CD4-positive, alpha-beta T cell treated with Interleukin-15 for 4 hours (primary cell): ENCODE measurements around the gene TMEM31.

Experiments used
- DNase-seq: peaks from one replicate; pipeline ENCODE4 v3.0.0-alpha.2; 2020; ENCODE audit warnings: low spot score

The TMEM31 gene, protein sequence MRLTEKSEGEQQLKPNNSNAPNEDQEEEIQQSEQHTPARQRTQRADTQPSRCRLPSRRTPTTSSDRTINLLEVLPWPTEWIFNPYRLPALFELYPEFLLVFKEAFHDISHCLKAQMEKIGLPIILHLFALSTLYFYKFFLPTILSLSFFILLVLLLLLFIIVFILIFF

GRCh38 chrX:103710609-103711008 lies at the start of gene TMEM31:
TSS of gene TMEM31 (plus strand) at chrX:103710909. CDS start at chrX:103712259, 1,350 bp downstream.
- DNase-seq, result no peak

DNA sequence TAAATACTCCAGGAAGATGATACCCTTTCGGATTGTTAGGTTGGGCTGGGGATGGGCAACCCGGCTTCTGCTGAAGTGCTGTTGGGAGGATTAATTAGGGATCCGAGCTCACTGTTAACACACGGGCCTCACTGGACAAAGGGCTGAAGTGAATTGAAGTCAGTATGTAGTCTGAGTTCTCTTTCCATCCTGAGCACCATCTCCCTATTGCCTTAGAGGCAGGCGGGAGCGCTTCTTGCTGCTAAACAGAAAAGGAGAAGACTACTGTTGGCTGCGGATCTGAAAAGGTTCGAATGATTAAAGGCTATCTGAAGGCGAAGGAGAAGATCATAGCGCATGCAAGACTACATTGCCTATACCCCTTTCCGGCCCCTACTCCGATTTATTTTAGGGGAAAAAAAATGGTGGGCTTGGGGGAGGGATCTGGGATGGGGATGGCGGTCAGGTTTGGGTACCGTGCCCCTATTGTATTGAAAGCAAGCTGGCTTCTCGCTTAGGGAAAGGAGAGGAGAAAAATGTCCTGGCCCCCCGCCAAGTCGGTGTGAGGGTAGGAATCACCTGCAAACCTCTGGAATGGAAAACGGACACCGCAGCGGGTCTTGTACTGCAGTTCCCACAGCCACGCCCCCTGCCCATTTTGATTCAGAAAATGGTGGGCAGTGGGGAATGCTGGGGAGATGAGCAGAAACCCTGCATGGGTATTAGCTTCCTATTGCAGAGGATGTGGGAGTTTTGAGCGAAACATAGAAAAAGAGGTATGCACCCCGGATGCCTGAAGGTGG lies 46.5 kb upstream of the TMEM31 start:
- DNase-seq, result no peak

DNA sequence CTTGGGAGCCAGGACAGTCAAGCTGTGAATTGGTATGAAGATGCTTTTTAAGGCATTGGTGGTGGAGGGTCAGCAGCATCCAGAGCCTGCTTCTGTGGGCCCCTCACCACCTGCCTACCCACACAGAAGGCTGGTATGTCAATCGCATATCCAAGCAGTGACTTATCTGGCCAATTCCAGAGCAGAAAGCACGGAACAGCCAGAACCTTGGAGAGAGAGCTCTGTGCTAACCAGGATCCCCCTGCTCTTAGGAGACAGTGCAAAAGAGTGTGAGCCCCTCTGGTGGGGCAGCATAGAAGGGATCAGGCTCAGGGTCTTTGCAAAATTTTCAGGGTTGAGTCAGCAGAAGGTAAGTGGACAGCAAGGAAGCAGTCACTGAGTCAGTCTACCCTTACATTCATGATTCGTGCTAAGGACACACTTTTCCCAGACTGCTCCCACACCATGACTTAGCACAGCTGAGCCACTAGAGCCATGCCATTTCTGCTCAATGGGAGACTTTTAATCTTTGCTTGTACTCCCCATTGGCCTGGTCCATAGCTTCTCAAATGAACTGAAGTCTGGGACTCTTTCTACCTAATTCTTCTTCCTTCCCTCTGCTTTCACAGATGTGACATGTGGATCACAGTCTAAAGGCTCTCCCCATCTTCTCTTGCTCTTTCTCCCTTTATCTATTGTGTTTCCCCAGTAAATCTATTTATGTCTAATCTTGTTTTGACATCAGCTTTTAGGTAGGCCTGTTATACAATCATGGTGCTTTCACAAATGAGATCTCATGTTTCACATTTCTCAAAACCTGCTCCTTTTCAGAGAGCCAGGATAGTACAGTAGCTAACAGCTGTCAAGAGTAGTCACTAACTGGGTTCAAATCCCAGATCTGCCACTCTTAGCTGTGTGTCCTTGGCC lies 44.3 kb upstream of the TMEM31 start:
- no peak for DNase-seq

DNA sequence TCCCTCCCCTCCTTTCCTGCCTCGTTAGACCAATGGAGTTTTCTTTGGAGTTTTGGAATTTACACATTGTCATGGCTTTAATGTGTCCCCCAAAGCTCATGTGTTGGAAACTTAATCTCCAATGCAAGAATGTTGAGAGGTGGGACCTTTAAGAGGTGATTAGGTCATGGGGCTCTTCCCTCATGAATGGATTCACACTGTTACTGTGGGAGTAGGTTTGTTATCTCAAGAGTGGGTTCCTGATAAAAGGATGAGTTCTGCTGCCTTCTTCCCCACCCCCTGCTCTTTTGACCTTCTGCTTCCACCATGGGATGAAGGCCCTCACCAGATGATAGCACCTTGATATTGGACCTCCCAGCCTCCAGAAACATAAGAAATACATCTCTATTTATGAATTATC lies 41.0 kb upstream of the TMEM31 start:
- DNase-seq, result no peak

- no peak for DNase-seq
Measured at GRCh38 chrX:103674531-103675454, 35.9 kb upstream of the TMEM31 start.

DNA sequence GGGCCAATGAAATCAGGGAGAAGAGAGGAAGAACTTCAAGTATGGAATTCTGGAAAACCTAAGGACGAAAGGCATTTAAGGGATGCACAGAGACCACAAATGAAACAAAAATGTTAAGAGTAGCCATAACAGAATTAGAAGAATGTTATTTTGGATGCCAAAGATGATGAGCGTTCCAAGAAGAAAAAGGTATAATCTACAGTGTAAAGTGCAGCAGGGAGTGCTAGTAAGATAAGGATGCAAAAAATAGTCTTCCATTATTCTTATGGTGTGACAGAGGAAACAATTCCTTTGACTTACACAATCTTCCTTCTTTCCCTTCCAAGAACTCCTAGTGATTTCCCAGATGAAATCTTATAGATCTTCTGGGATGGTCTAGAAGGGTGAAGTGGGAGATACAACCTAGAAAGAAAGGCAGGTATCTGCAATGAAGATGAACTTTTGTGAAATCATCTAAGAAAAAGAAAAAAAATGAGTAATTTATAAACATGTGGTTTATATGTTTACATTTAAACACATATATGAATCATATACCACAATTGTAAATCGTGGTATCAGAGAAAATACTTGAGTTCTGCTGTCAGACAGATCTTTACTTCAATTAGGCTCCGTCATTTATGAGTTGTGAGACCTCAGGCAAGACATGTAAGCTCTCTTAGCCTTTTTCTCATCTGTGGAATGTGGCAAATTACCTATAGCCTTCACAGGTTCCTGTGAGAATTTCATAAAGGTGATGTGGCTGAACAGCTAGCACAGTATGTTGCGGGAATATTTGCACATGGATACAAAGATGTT lies 32.3 kb upstream of the TMEM31 start:
- no peak for DNase-seq

GRCh38 chrX:103681443-103681842 lies 29.3 kb upstream of the TMEM31 start:
- no peak for DNase-seq

GRCh38 chrX:103685396-103685795 lies 25.3 kb upstream of the TMEM31 start:
- no peak for DNase-seq

DNA sequence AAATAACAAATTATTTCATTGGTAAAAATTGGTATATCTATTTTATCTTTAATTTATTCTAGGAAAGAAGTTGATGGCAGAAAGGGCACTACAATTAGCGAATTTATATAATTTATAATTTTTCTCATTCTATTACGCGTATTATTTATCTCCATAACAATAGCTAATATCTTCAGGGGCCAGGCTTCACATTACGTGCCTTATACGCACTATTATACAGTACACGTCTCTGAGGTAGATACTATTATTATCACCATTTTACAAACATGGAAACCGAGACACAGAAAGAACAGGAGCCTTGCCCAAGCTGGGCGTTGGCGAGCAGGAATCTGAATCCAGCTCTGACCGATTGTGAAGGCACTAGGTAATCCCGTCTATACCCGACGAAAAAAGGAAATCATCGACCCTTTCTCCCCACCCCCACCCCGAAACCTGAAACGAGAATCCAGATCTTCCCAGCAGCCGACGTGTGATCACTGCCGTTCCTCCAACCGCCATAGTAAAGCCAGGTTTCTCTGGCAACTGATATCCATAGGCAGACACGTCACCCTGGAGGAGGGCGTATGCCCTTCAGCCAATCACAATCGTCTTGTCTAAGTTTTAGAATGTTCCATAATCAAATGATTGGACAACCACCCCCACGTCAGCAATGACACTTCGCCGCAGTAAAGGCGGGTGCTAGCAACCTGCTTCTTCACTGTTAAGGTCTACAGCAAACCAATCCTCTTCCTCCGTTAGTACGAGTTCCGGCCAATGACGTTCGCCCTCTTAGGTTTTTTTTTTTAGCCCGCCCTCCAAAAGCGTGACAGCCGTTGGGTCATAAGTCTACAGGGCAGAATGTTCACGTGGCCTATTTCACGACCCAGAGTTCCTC lies 24.3 kb upstream of the TMEM31 start, which contains the start of gene MORF4L2:
TSS of gene MORF4L2 (minus strand) at position 501 of the 874 bp plus-strand sequence. CDS start 9,672 bp downstream, outside the sequence.
- peak; percentile 92 for DNase-seq

GRCh38 chrX:103687073-103687695 lies 23.5 kb upstream of the TMEM31 start:
- DNase-seq, result peak; percentile 86

DNA sequence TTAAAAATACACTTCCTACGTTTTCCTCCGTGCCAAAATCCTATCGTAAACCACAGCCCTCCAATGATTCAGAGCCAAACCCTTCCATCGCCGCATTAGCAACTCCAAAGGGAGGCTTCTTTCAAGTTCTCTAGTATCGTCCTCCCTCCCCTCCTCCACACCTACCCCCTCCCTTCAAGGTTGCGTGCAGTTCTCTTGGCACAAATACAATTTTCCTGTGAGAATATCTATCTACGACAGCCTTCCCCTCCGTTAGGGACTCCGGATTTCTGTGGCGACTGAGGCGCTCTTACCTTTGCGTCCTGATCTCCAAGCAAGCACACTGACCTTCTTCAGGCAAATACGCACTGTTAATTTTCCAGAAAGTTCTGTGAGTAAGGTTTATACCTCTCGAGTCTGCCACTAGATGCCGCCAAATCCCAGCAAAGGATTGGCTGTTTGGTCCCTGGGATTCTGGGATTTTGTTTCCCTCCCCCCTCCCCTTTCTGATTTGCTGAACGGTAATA lies 23.0 kb upstream of the TMEM31 start:
- peak; percentile 46 for DNase-seq

- peak; percentile 31 for DNase-seq
Measured at GRCh38 chrX:103688946-103689345, 21.8 kb upstream of the TMEM31 start.

DNA sequence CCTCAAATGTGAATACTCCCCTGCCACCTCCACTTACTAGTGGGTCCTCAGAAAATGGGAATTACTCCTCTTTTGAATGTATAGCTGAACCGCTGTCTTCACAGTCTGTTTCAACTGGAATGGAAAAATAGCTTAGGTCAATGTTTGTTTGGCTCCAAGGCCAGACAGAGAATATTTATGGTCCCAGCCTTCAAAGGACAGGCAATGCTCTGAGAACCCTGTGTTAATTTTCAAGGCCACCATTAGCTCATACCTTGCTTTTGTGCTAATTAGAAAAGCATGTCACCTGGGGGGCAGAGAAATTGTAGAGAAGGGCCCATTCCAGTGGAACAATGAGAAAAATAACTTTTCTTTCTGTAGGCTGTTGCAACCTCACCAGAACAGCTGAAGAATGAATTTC lies 19.6 kb upstream of the TMEM31 start:
- DNase-seq, result no peak

GRCh38 chrX:103697687-103698086 lies 13.0 kb upstream of the TMEM31 start:
- DNase-seq, result no peak

DNA sequence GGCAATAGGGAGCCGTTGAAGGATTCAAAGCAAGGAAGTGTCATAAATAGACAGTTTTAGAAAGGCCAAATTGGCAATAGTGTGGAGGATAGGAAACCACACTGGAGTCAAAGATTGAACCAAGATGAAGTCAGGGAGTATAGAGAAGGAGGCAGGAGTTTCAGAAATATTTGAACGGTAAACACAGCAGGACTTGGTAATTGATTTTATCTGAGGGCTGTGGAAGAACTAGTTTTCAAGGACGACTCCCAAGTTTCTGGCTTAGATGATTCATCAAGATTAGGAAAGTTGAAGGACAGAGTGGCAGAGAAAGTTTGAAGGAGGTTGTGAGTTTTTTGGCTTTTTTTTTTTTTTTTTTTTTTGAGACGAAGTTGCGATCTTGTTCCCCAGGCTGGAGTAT lies 11.5 kb upstream of the TMEM31 start:
- no peak for DNase-seq

GRCh38 chrX:103704863-103705262 lies 5.8 kb upstream of the TMEM31 start:
- no peak for DNase-seq

GRCh38 chrX:103716962-103717361 lies 6.3 kb downstream of the TMEM31 start:
- no peak for DNase-seq

DNA sequence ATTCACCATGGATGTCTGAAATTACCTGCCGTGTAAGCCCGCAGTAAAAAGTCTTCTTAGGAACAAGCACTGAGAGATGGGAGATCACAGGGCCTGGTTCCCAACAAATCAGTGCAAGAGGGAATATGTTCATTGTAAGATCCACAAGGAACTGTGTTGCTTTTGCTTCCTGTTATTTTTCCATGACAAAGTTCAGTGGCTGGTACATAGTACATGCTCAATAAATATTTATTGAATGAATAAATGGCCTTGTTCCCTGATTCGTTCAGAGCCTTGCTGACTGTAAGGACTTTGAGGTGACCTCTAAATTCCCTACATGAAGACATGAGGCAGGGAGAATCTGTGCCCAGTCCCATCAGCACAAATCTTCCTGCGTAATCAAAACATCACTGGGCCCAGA lies 7.4 kb downstream of the TMEM31 start:
- no peak for DNase-seq

DNA sequence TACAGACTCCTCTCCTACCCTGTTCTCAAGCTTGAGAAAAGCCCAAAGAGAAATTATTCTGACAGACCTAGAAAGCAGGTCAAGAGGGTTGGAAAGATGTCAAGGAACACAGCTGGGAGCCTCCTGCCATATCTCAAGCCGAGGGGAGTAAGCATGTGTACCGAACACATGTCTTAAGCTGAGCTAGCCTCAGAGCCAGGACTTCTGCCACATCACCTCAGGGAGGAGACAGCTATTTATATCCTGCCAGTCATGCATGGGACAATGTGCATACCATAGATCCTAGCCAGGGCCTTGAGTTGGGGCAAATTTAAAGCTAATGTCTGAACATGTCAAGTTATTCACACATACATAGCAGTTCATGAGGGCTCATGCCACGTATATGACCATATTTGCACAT lies 11.8 kb downstream of the TMEM31 start:
- DNase-seq, result no peak
